GM23248 (cell line): ENCODE results near the gene CLCF1.

Experiments
- EZH2 ChIP-seq: fragments of 200-600 bp; sonication (generic); IDR thresholded peaks from 2 replicates; pipeline ENCODE4 v1.6.1; 2018; ENCODE audit warnings: antibody characterized with exemption, mild to moderate bottlenecking; ENCODE audit not compliant: insufficient read depth, poor library complexity, severe bottlenecking
- EZH2phosphoT487 ChIP-seq: fragments of 200-600 bp; sonication (generic); IDR thresholded peaks from 2 replicates; pipeline ENCODE4 v1.6.1; 2018; ENCODE audit warnings: antibody characterized with exemption, moderate library complexity, mild to moderate bottlenecking, low read depth; ENCODE audit not compliant: insufficient read depth

GRCh38 chr11:67412495-67413179 lies 39.2 kb upstream of the CLCF1 start:
- TF ChIP-seq EZH2 (no peak), EZH2phosphoT487 (no peak)
